ENCODE results near the gene KRTAP19-6. TPM values are rescaled to one million over a fixed set of nuclear protein-coding genes. Genes with fewer than 3 reads are reported as not detected.

The KRTAP19-6 gene
- not detected in 2 replicates for total RNA-seq (2014; rRNA removed; shearing (Covaris generic); ENCODE audit: low replicate concordance)

GRCh38 chr21:30541764-30542163, at the start of gene KRTAP19-6:
Gene KRTAP19-6, minus strand, starts transcription at chr21:30541864. Its CDS starts 31 bp downstream, at chr21:30541833.
- Histone ChIP-seq H3K79me2 (ENCODE audit: low read length) (no peaks in the 10 kb centered on the region), H3K4me3 (ENCODE audit: low read length) (no peak within 1 kb of the TSS), H3K27ac (ENCODE audit: low read length) (no peak within 1 kb of the TSS), H3K9ac (ENCODE audit: low read length) (no peak within 1 kb of the TSS), H3K9me3 (ENCODE audit: low read length) (peaks cover 9% of the 10 kb centered on the region; the same call in 1 of the 2 replicates), H3K4me1 (ENCODE audit: low read length) (no peaks in the 10 kb centered on the region), H3K27me3 (ENCODE audit: low read length) (no peaks in the 10 kb centered on the region), H4K20me1 (ENCODE audit: insufficient read depth, low read depth, low read length) (no peaks in the 10 kb centered on the region), H3K9me2 (replicated peaks; ENCODE audit: insufficient read depth, low read length) (no peaks in the 10 kb centered on the region), H2AFZ (ENCODE audit: low read length) (no peak within 1 kb of the TSS), H3K4me2 (ENCODE audit: low read depth, low read length, poor library complexity, severe bottlenecking) (no peak within 1 kb of the TSS), H3K36me3 (ENCODE audit: insufficient read depth, low read length) (no peaks in the 10 kb centered on the region)
- DNase-seq, result no peak

- Histone ChIP-seq H2AFZ (ENCODE audit: low read length) (no peak within 1 kb of the TSS), H3K9ac (ENCODE audit: low read length) (no peak within 1 kb of the TSS), H3K4me1 (ENCODE audit: low read length) (no peaks in the 10 kb centered on the region), H3K9me3 (ENCODE audit: low read length) (peaks cover 23% of the 10 kb centered on the region; the same call in 1 of the 2 replicates), H3K4me3 (ENCODE audit: low read length) (no peak within 1 kb of the TSS), H3K27ac (ENCODE audit: low read length) (no peak within 1 kb of the TSS), H4K20me1 (ENCODE audit: insufficient read depth, low read depth, low read length) (no peaks in the 10 kb centered on the region), H3K36me3 (ENCODE audit: insufficient read depth, low read length) (no peaks in the 10 kb centered on the region), H3K79me2 (ENCODE audit: low read length) (no peaks in the 10 kb centered on the region), H3K4me2 (ENCODE audit: low read depth, low read length, poor library complexity, severe bottlenecking) (no peak within 1 kb of the TSS), H3K27me3 (ENCODE audit: low read length) (no peaks in the 10 kb centered on the region), H3K9me2 (replicated peaks; ENCODE audit: insufficient read depth, low read length) (no peaks in the 10 kb centered on the region)
- no peak for DNase-seq
Measured at GRCh38 chr21:30590297-30590696, 48.6 kb upstream of the KRTAP19-6 start, which contains the start of gene KRTAP22-2. Gene KRTAP22-2, minus strand, starts transcription at chr21:30590397.

- Histone ChIP-seq H2AFZ (ENCODE audit: low read length) (no peak overlapping the region), H3K79me2 (ENCODE audit: low read length) (no peaks in the 10 kb centered on the region), H3K9ac (ENCODE audit: low read length) (no peak overlapping the region), H3K9me2 (replicated peaks; ENCODE audit: insufficient read depth, low read length) (no peaks in the 10 kb centered on the region), H3K36me3 (ENCODE audit: insufficient read depth, low read length) (no peaks in the 10 kb centered on the region), H3K4me1 (ENCODE audit: low read length) (no peaks in the 10 kb centered on the region), H3K4me2 (ENCODE audit: low read depth, low read length, poor library complexity, severe bottlenecking) (no peak overlapping the region), H3K9me3 (ENCODE audit: low read length) (peaks cover 12% of the 10 kb centered on the region), H4K20me1 (ENCODE audit: insufficient read depth, low read depth, low read length) (no peaks in the 10 kb centered on the region), H3K27me3 (ENCODE audit: low read length) (no peaks in the 10 kb centered on the region), H3K27ac (ENCODE audit: low read length) (no peak overlapping the region), H3K4me3 (ENCODE audit: low read length) (no peak overlapping the region)
- no peak for DNase-seq
Measured at GRCh38 chr21:30582870-30583269, 41.2 kb upstream of the KRTAP19-6 start.

- Histone ChIP-seq H2AFZ (ENCODE audit: low read length) (no peak overlapping the region), H3K9ac (ENCODE audit: low read length) (no peak overlapping the region), H3K27ac (ENCODE audit: low read length) (no peak overlapping the region), H3K9me2 (replicated peaks; ENCODE audit: insufficient read depth, low read length) (no peaks in the 10 kb centered on the region), H3K36me3 (ENCODE audit: insufficient read depth, low read length) (no peaks in the 10 kb centered on the region), H3K79me2 (ENCODE audit: low read length) (no peaks in the 10 kb centered on the region), H3K9me3 (ENCODE audit: low read length) (peaks cover 4% of the 10 kb centered on the region), H3K4me2 (ENCODE audit: low read depth, low read length, poor library complexity, severe bottlenecking) (no peak overlapping the region), H3K4me3 (ENCODE audit: low read length) (no peak overlapping the region), H3K27me3 (ENCODE audit: low read length) (no peaks in the 10 kb centered on the region), H4K20me1 (ENCODE audit: insufficient read depth, low read depth, low read length) (no peaks in the 10 kb centered on the region), H3K4me1 (ENCODE audit: low read length) (no peaks in the 10 kb centered on the region)
- no peak for DNase-seq
Measured at GRCh38 chr21:30580132-30580531, 38.5 kb upstream of the KRTAP19-6 start.

GRCh38 chr21:30579346-30579745, 37.7 kb upstream of the KRTAP19-6 start:
- H3K27me3 ChIP-seq (ENCODE audit: low read length), result no peaks in the 10 kb centered on the region
- no peak overlapping the region for H3K9ac ChIP-seq (ENCODE audit: low read length)
- no peaks in the 10 kb centered on the region for H3K4me1 ChIP-seq (ENCODE audit: low read length)
- no peak overlapping the region for H2AFZ ChIP-seq (ENCODE audit: low read length)
- H3K36me3 ChIP-seq (ENCODE audit: insufficient read depth, low read length), result no peaks in the 10 kb centered on the region
- no peak overlapping the region for H3K27ac ChIP-seq (ENCODE audit: low read length)
- no peak for DNase-seq
- H3K79me2 ChIP-seq (ENCODE audit: low read length), result no peaks in the 10 kb centered on the region
- no peak overlapping the region for H3K4me2 ChIP-seq (ENCODE audit: low read depth, low read length, poor library complexity, severe bottlenecking)
- H3K9me2 ChIP-seq (replicated peaks; ENCODE audit: insufficient read depth, low read length), result no peaks in the 10 kb centered on the region
- peaks cover 3% of the 10 kb centered on the region for H3K9me3 ChIP-seq (ENCODE audit: low read length)
- H4K20me1 ChIP-seq (ENCODE audit: insufficient read depth, low read depth, low read length), result no peaks in the 10 kb centered on the region
- H3K4me3 ChIP-seq (ENCODE audit: low read length), result no peak overlapping the region

GRCh38 chr21:30577766-30578165, 36.1 kb upstream of the KRTAP19-6 start:
- no peaks in the 10 kb centered on the region for H3K27me3 ChIP-seq (ENCODE audit: low read length)
- H3K4me3 ChIP-seq (ENCODE audit: low read length), result no peak overlapping the region
- no peak overlapping the region for H3K9ac ChIP-seq (ENCODE audit: low read length)
- no peak overlapping the region for H2AFZ ChIP-seq (ENCODE audit: low read length)
- no peaks in the 10 kb centered on the region for H3K79me2 ChIP-seq (ENCODE audit: low read length)
- H3K9me3 ChIP-seq (ENCODE audit: low read length), result peaks cover 6% of the 10 kb centered on the region
- no peak overlapping the region for H3K27ac ChIP-seq (ENCODE audit: low read length)
- no peaks in the 10 kb centered on the region for H3K4me1 ChIP-seq (ENCODE audit: low read length)
- H3K9me2 ChIP-seq (replicated peaks; ENCODE audit: insufficient read depth, low read length), result no peaks in the 10 kb centered on the region
- no peak overlapping the region for H3K4me2 ChIP-seq (ENCODE audit: low read depth, low read length, poor library complexity, severe bottlenecking)
- H3K36me3 ChIP-seq (ENCODE audit: insufficient read depth, low read length), result no peaks in the 10 kb centered on the region
- no peaks in the 10 kb centered on the region for H4K20me1 ChIP-seq (ENCODE audit: insufficient read depth, low read depth, low read length)
- no peak for DNase-seq

- no peak for DNase-seq
- Histone ChIP-seq H3K4me1 (ENCODE audit: low read length) (no peaks in the 10 kb centered on the region), H3K9ac (ENCODE audit: low read length) (no peak overlapping the region), H4K20me1 (ENCODE audit: insufficient read depth, low read depth, low read length) (no peaks in the 10 kb centered on the region), H3K9me3 (ENCODE audit: low read length) (peaks cover 12% of the 10 kb centered on the region; the same call in 1 of the 2 replicates), H3K27ac (ENCODE audit: low read length) (no peak overlapping the region), H3K4me3 (ENCODE audit: low read length) (no peak overlapping the region), H3K9me2 (replicated peaks; ENCODE audit: insufficient read depth, low read length) (no peaks in the 10 kb centered on the region; the same call in 1 of the 2 replicates), H3K79me2 (ENCODE audit: low read length) (no peaks in the 10 kb centered on the region), H3K27me3 (ENCODE audit: low read length) (no peaks in the 10 kb centered on the region), H3K36me3 (ENCODE audit: insufficient read depth, low read length) (no peaks in the 10 kb centered on the region), H2AFZ (ENCODE audit: low read length) (no peak overlapping the region), H3K4me2 (ENCODE audit: low read depth, low read length, poor library complexity, severe bottlenecking) (no peak overlapping the region)
Measured at GRCh38 chr21:30567617-30568016, 26.0 kb upstream of the KRTAP19-6 start.

- Histone ChIP-seq H3K4me2 (ENCODE audit: low read depth, low read length, poor library complexity, severe bottlenecking) (no peak overlapping the region), H3K9me2 (replicated peaks; ENCODE audit: insufficient read depth, low read length) (no peaks in the 10 kb centered on the region; the same call in 1 of the 2 replicates), H3K36me3 (ENCODE audit: insufficient read depth, low read length) (no peaks in the 10 kb centered on the region), H3K27me3 (ENCODE audit: low read length) (no peaks in the 10 kb centered on the region), H3K4me3 (ENCODE audit: low read length) (no peak overlapping the region), H3K9me3 (ENCODE audit: low read length) (peaks cover 14% of the 10 kb centered on the region; the same call in 1 of the 2 replicates), H3K9ac (ENCODE audit: low read length) (no peak overlapping the region), H3K27ac (ENCODE audit: low read length) (no peak overlapping the region), H3K4me1 (ENCODE audit: low read length) (no peaks in the 10 kb centered on the region), H2AFZ (ENCODE audit: low read length) (no peak overlapping the region), H3K79me2 (ENCODE audit: low read length) (no peaks in the 10 kb centered on the region), H4K20me1 (ENCODE audit: insufficient read depth, low read depth, low read length) (no peaks in the 10 kb centered on the region)
- DNase-seq, result no peak
Measured at GRCh38 chr21:30563630-30564029, 22.0 kb upstream of the KRTAP19-6 start.

All from Karpas-422 (cell line).